Measurements from ENCODE around the gene NACA2.

DNA sequence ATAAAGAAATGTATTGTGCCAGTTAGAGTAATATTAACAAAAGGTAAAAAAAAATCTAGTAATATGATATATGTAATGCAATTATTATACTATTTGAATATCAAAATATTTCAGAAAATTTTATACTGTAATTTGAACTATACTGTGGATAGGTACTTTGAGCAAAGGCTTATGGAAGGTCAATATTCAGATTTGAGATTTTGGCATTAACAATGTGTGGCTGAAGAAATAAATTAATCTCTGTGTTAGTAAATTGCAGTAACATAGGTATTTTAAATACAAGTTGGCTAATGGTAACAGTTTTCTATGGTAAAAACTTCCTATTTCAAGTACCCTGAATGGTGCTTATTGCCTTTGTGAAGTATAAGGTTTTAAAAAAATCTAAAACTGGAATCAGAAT is 23.2 kb upstream of the NACA2 start:
- TF ChIP-seq CTCF (conservative IDR thresholded peaks at IDR 0.05; ENCODE audit: low read length) = no peak
- no peak for TF ChIP-seq EZH2phosphoT487 (IDR thresholded peaks at IDR 0.05; ENCODE audit: borderline replicate concordance)

Data from Loucy (cell line).